K562 (cell line): ENCODE data around the gene KCTD1. TPM values are rescaled to one million over a fixed set of nuclear protein-coding genes. Genes with fewer than 3 reads are reported as not detected.

Source experiments
- ATAC-seq: fragments of 200-7000 bp; cut with Tn5 transposase; 3 replicates; pipeline ENCODE4 v1.9.1; 2020; ENCODE audit warnings: moderate library complexity
- BruUV-seq: library from RNA; stranded (reverse); fragments of 400-500 nt; replicated peaks from 2 replicates; lab custom pipeline; 2021; lab: Mats Ljungman, UMichigan
- CTCF ChIA-PET: fragments of 300-600 bp; formaldehyde crosslinking; extraction: SDS; loops from one replicate; lab custom pipeline; 2021; ENCODE audit warnings: low intra/inter-chr PET ratio; lab: Yijun Ruan, JAX
- POLR2A ChIA-PET: fragments of 300-600, 350-650 bp; sonication (Branson Sonifier 250); formaldehyde crosslinking; extraction: SDS; loops from one replicate; lab custom pipeline; 2021; ENCODE audit warnings: antibody characterized with exemption, inconsistent platforms; lab: Yijun Ruan, JAX
- DNase-seq, 4 experiments: peaks; one replicate each; pipeline versions ENCODE4 v3.0.0 to v3.0.0-alpha.2; 2011 to 2018; ENCODE audit warnings: low spot score in 3 of 4, mixed read lengths in 3 of 4; ENCODE audit errors: extremely low read depth in 1 of 4
- FAIRE-seq: peaks from 2 replicates; lab custom pipeline; 2011; peaks lifted over from hg19 to GRCh38; lab: Jason Lieb, UNC
- H2AFZ ChIP-seq: 2 replicates; pipeline ENCODE4 v1.6.0; 2011; ENCODE audit warnings: low read depth, low read length, control low read depth, inconsistent platforms
- H3K27ac ChIP-seq: fragments of 200-600 bp; 3 replicates; pipeline ENCODE4 v1.8.0; 2011; ENCODE audit warnings: low read depth, mild to moderate bottlenecking, control low read depth, inconsistent platforms, low read length, moderate library complexity, mixed read lengths; ENCODE audit errors: extremely low read depth
- H3K27me3 ChIP-seq, 2 experiments: fragments of 300-600 bp in 1 of 2; 2 replicates in 1 of 2; 3 replicates in 1 of 2; pipeline versions ENCODE4 v1.6.0 to v1.8.0; 2011; ENCODE audit warnings: inconsistent platforms in 2 of 2, low read length in 2 of 2, mild to moderate bottlenecking in 1 of 2, mixed read lengths in 1 of 2, moderate library complexity in 1 of 2; ENCODE audit not compliant: control insufficient read depth in 2 of 2, insufficient read depth in 2 of 2
- H3K36me3 ChIP-seq: fragments of 300-600 bp; 3 replicates; pipeline ENCODE4 v1.8.0; 2011; ENCODE audit warnings: mild to moderate bottlenecking, low read length, inconsistent platforms; ENCODE audit not compliant: control insufficient read depth, insufficient read depth
- H3K4me1 ChIP-seq, 2 experiments: fragments of 200-600 bp in 1 of 2; replicated peaks in 1 of 2; 2 replicates in 1 of 2; 3 replicates in 1 of 2; pipeline versions ENCODE4 v1.5.1 to v1.8.0; 2011; ENCODE audit warnings: inconsistent platforms in 2 of 2, low read length in 2 of 2, mild to moderate bottlenecking in 1 of 2, mixed read lengths in 1 of 2, moderate library complexity in 1 of 2; ENCODE audit not compliant: control insufficient read depth in 2 of 2, insufficient read depth in 2 of 2
- H3K4me2 ChIP-seq: 2 replicates; pipeline ENCODE4 v1.6.1; 2011; ENCODE audit warnings: low read length, control low read depth, inconsistent platforms, mixed read lengths; ENCODE audit not compliant: insufficient read depth
- H3K4me3 ChIP-seq: fragments of 200-600 bp; sonication (generic), shearing (Covaris generic); 2 replicates; pipeline ENCODE4 v1.5.1; 2016; ENCODE audit warnings: control low read depth, inconsistent platforms
- H3K79me2 ChIP-seq: fragments of 200-600 bp; 3 replicates; pipeline ENCODE4 v1.8.0; 2011; ENCODE audit warnings: low read length, inconsistent platforms; ENCODE audit not compliant: control insufficient read depth, insufficient read depth
- H3K9ac ChIP-seq, 2 experiments: 2 replicates each; pipeline versions ENCODE4 v1.6.0 to v1.6.1; 2011; ENCODE audit warnings: low read depth in 2 of 2, low read length in 2 of 2, control low read depth in 1 of 2, inconsistent platforms in 1 of 2, mild to moderate bottlenecking in 1 of 2, mixed read lengths in 1 of 2; ENCODE audit not compliant: insufficient read depth in 1 of 2
- H3K9me1 ChIP-seq: one replicate; pipeline ENCODE4 v1.6.0; 2011; ENCODE audit warnings: inconsistent platforms, mild to moderate bottlenecking, low read length, moderate library complexity; ENCODE audit not compliant: control insufficient read depth, insufficient read depth
- H3K9me3 ChIP-seq: replicated peaks from 2 replicates; pipeline ENCODE4 v1.5.1; 2011; ENCODE audit warnings: low read depth, low read length, inconsistent platforms; ENCODE audit not compliant: control insufficient read depth, insufficient read depth
- H4K20me1 ChIP-seq: replicated peaks from 2 replicates; pipeline ENCODE4 v1.6.1; 2011; ENCODE audit warnings: low read length, inconsistent platforms, mixed read lengths; ENCODE audit not compliant: control insufficient read depth, insufficient read depth
- ADNP ChIP-seq: fragments of 200-800 bp; sonication (Bioruptor generic); IDR thresholded peaks from 2 replicates; pipeline ENCODE4 v1.6.1; 2016; ENCODE audit warnings: missing genetic modification characterization, missing compliant biosample characterization
- CEBPZ ChIP-seq: fragments of 150-350 bp; IDR thresholded peaks from 2 replicates; pipeline ENCODE4 v1.6.1; 2014; ENCODE audit warnings: low read depth, mild to moderate bottlenecking, low read length, borderline replicate concordance
- MIER1 ChIP-seq: fragments of 450-650 bp; IDR thresholded peaks from 2 replicates; pipeline ENCODE4 v1.6.1; 2016; ENCODE audit warnings: antibody characterized with exemption, mild to moderate bottlenecking, low read depth
- PTTG1 ChIP-seq: fragments of 450-650 bp; IDR thresholded peaks from 2 replicates; pipeline ENCODE4 v1.6.1; 2016; ENCODE audit warnings: low read depth, mild to moderate bottlenecking, missing genetic modification characterization, missing compliant biosample characterization
- SETDB1 ChIP-seq: IDR thresholded peaks from one replicate; pipeline ENCODE4 v1.6.1; 2012; ENCODE audit warnings: low read length, control low read depth, inconsistent platforms
- ZFP91 ChIP-seq: sonication (generic); formaldehyde crosslinking; IDR thresholded peaks from 2 replicates; pipeline ENCODE4 v1.8.0; 2022; ENCODE audit warnings: mild to moderate bottlenecking, missing genetic modification reagents
- ZNF395 ChIP-seq: fragments of 200-800 bp; sonication (Bioruptor generic); IDR thresholded peaks from 2 replicates; pipeline ENCODE4 v1.6.1; 2017; ENCODE audit warnings: missing genetic modification characterization, missing compliant biosample characterization
- WGBS: fragments of 100-300 bp; shearing (Covaris generic); methylation state at CpG from one replicate; pipeline ENCODE4 v1.1.6; 2016; ENCODE audit warnings: low coverage, mixed read lengths; ENCODE audit not compliant: insufficient coverage; ENCODE audit errors: missing lambda C conversion rate; 5-methylcytosine and 5-hydroxymethylcytosine counted together
- in situ Hi-C: fragments of 300-500 bp; cut with MboI; formaldehyde crosslinking; loops from 4 replicates; pipeline ENCODE4 v1.15.0; 2018; ENCODE audit warnings: inconsistent platforms, mixed read lengths
- intact Hi-C: fragments of 100-400 bp; cut with micrococcal nuclease; formaldehyde crosslinking; loops from 2 replicates; pipeline ENCODE4 v1.14.2; 2022
- polyA plus RNA-seq, 8 experiments: library from polyadenylated mRNA; depleted of rRNA in 4 of 8; stranded (reverse) in 5 of 8; unstranded in 3 of 8; fragments of >200 nt; fragmentation: Nextera tagmentation in 2 of 8; fragmentation: Illumina TruSeq in 1 of 8; extraction: Ambion mirVana in 2 of 8; extraction: Trizol in 1 of 8; gene quantifications; 2 replicates each; pipeline versions ENCODE4 v1.2.1 to v1.2.3, GENCODE V29; 2011 to 2014; ENCODE audit warnings: inconsistent platforms in 1 of 8, missing spikeins in 1 of 8
- total RNA-seq, 7 experiments: library from RNA; depleted of rRNA in 6 of 7; stranded (reverse); fragments of >200 nt in 6 of 7; fragmentation: Illumina TruSeq in 2 of 7; extraction: Trizol in 2 of 7; gene quantifications; 2 replicates each; pipeline versions ENCODE4 v1.2.1 to v1.2.3, GENCODE V29; 2011 to 2021; ENCODE audit warnings: low replicate concordance in 1 of 7

KCTD1 gene
- total and polyA plus RNA-seq, 9 of the 15 experiments (the other 6 are each of a cell fraction or from before 2014, with no cell fraction given) = not detected

- TF ChIP-seq ADNP (tag) = no peak
- TF ChIP-seq, all 486 proteins: peak for 0
Observed at GRCh38 chr18:26566874-26567555, 18.7 kb upstream of the KCTD1 start (continued).

DNA sequence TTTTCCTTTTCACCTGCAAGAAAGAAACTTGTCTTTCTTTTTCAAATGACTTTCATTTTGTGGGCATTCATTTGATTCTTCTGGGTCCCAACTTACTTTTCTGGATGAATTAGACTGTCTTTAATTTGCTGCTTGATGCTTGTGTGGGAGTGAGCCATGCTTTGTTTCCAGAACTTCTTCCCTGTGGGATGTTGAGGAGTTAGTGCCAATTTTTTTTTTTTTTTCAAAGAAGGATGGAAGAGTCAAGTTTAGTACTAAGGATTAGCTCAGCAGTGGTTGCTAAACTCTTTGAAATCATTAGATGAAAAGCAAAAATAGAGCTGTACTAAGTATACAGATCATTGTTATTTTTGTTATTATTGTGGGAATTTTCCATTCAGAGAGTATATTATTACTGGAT lies 17.2 kb upstream of the KCTD1 start:
- ATAC-seq = no peak
- BruUV-seq = no TSS peak
- CTCF ChIA-PET = no interaction called here

DNA sequence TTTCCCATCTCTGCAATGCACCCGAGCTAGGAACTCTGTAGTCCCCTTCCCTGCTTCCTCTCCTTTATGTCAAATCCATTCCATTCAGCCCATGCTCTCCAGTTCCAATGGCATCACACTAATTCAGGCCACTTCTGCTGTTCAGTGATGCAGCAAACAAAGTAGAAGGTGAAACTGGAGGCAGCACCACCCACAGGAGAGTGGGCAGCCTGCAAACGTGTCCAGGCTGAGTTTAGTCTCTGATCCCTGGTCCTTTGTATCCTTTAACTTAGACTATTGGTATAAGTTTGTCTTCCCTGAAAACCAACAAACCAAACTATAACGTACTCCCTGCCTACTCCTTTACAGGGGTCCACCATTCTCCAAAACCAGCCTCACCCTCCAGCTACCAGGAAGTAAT lies 14.7 kb upstream of the KCTD1 start:
- FAIRE-seq = no peak
- in situ Hi-C loops (no loop called here), intact Hi-C loops (no loop called here)
- no peak overlapping the region for H3K4me2 ChIP-seq
- 0% methylated on average over 3 of the region's 3 CpGs for WGBS
- ChIA-PET POLR2A (interaction anchor here (1.1 kb wide), 1 partner anchor 24 kb away, joined by 4 read pairs; no protein-coding TSS in a partner anchor), CTCF (no interaction called here)
- ATAC-seq = no peak
- no peaks in the 10 kb centered on the region for H3K27me3 ChIP-seq
- H3K9me1 ChIP-seq = no peaks in the 10 kb centered on the region
- no peaks in the 10 kb centered on the region for H3K9me3 ChIP-seq
- no peak overlapping the region for H3K27ac ChIP-seq
- no peaks in the 10 kb centered on the region for H3K79me2 ChIP-seq
- no peaks in the 10 kb centered on the region for H3K4me1 ChIP-seq
- no peak for DNase-seq
- H3K36me3 ChIP-seq = no peaks in the 10 kb centered on the region
- no TSS peak for BruUV-seq
- H3K4me3 ChIP-seq = no peak overlapping the region
- H3K9ac ChIP-seq = no peak overlapping the region
- H2AFZ ChIP-seq = no peak overlapping the region
- H4K20me1 ChIP-seq = no peaks in the 10 kb centered on the region
- no peak for TF ChIP-seq ZFP91 (CRISPR knock-in tag)
- no peak for TF ChIP-seq PTTG1 (tag)
- TF ChIP-seq ZNF395 = no peak
- TF ChIP-seq CEBPZ = no peak
- no peak for TF ChIP-seq MIER1

More for the DNA sequence above, 17.2 kb upstream of the KCTD1 start:
- no peak overlapping the region for H2AFZ ChIP-seq
- in situ Hi-C loops (no loop called here), intact Hi-C loops (no loop called here)
- POLR2A ChIA-PET = no interaction called here
- FAIRE-seq (no peak), DNase-seq (no peak)
- H3K9me1 ChIP-seq = no peaks in the 10 kb centered on the region
- no peaks in the 10 kb centered on the region for H3K27me3 ChIP-seq
- no peak overlapping the region for H3K9ac ChIP-seq
- H3K9me3 ChIP-seq = no peaks in the 10 kb centered on the region
- H3K4me2 ChIP-seq = no peak overlapping the region
- no peak for TF ChIP-seq SETDB1
- no peaks in the 10 kb centered on the region for H3K36me3 ChIP-seq
- H3K79me2 ChIP-seq = no peaks in the 10 kb centered on the region
- H4K20me1 ChIP-seq = no peaks in the 10 kb centered on the region
- no peak overlapping the region for H3K4me3 ChIP-seq
- no peak overlapping the region for H3K27ac ChIP-seq
- no peaks in the 10 kb centered on the region for H3K4me1 ChIP-seq
